ENCODE data around the gene CHST3. TPM values are rescaled to one million over a fixed set of nuclear protein-coding genes. Genes with fewer than 3 reads are reported as not detected.

Gene CHST3
- total and polyA plus RNA-seq, 9 of the 15 experiments (the other 6 are each of a cell fraction or from before 2014, with no cell fraction given), result 0.01 to 1.3 (median 0.15) TPM

GRCh38 chr10:72048450-72049124, 84.4 kb downstream of the CHST3 start (continued):
- no peak for TF ChIP-seq HDGF (IDR thresholded peaks at IDR 0.05)
- TF ChIP-seq ATF1 (CRISPR knock-in tag; IDR thresholded peaks at IDR 0.05), result no peak
- peak; percentile 69 for TF ChIP-seq ATF1 (tag; IDR thresholded peaks at IDR 0.05)
- no peak for TF ChIP-seq PURB (CRISPR knock-in tag; IDR thresholded peaks at IDR 0.05; ENCODE audit: low read depth)
- TF ChIP-seq MLLT1 (IDR thresholded peaks at IDR 0.05), result 0 out of 4 replicates have a peak, but pooled peaks of 1 of the 2 experiments have one; percentile 66
- peak; percentile 57; the same call in 1 of the 2 replicates for TF ChIP-seq CBX1 (IDR thresholded peaks at IDR 0.05; ENCODE audit: low read depth)
- TF ChIP-seq ATF4 (CRISPR knock-in tag; IDR thresholded peaks at IDR 0.05), result peak; percentile 90
- TF ChIP-seq TEAD4 (IDR thresholded peaks at IDR 0.05; ENCODE audit: low read length), result peak; percentile 44
- no peak for TF ChIP-seq TEAD4 (CRISPR knock-in tag; IDR thresholded peaks at IDR 0.05; ENCODE audit: borderline replicate concordance)
- no peak for TF ChIP-seq ETV5 (CRISPR knock-in tag; IDR thresholded peaks at IDR 0.05; ENCODE audit: low read depth)
- peak; percentile 55; the same call in 1 of the 2 replicates for TF ChIP-seq GABPB1 (CRISPR knock-in tag; IDR thresholded peaks at IDR 0.05)
- TF ChIP-seq FOSL1 (tag; conservative IDR thresholded peaks at IDR 0.05), result 0 out of 2 replicates have a peak, but pooled peaks have one; percentile 21
- TF ChIP-seq CEBPB (tag; IDR thresholded peaks at IDR 0.05), result peak; percentile 91
- TF ChIP-seq SOX6 (IDR thresholded peaks at IDR 0.05), result peak; percentile 46; the same call in 1 of the 2 replicates
- TF ChIP-seq MTA3 (IDR thresholded peaks at IDR 0.05; ENCODE audit: borderline replicate concordance), result 0 out of 2 replicates have a peak, but pooled peaks have one; percentile 28
- peak in 1 of 2 experiments; percentile 51; a peak in 2 of 4 replicates for TF ChIP-seq TEAD1 (CRISPR knock-in tag; IDR thresholded peaks at IDR 0.05)
- peak; percentile 71; the same call in 1 of the 2 replicates for TF ChIP-seq ZHX1 (conservative IDR thresholded peaks at IDR 0.05; ENCODE audit: low read length)
- peak; percentile 60; the same call in 1 of the 2 replicates for TF ChIP-seq JUN (IDR thresholded peaks at IDR 0.05; ENCODE audit: borderline replicate concordance, low read depth, low read length)
- 0 out of 2 replicates have a peak, but pooled peaks have one; percentile 23 for TF ChIP-seq JUN (CRISPR knock-in tag; IDR thresholded peaks at IDR 0.05; ENCODE audit: borderline replicate concordance)
- no peak for TF ChIP-seq PYGO2 (tag; IDR thresholded peaks at IDR 0.05)
- TF ChIP-seq ARID2 (IDR thresholded peaks at IDR 0.05), result peak; percentile 97
- no peak for TF ChIP-seq CREB1 (IDR thresholded peaks at IDR 0.05)
- TF ChIP-seq CREB1 (CRISPR knock-in tag; IDR thresholded peaks at IDR 0.05), result peak; percentile 71
- peak; percentile 53; the same call in 1 of the 2 replicates for TF ChIP-seq HMBOX1 (IDR thresholded peaks at IDR 0.05)

Measured in K562 (cell line).